HL-60/S4 treated with retinoic acid at 250 ng/mL for 4 days and 3 days (cell line): Measurements from ENCODE around the gene SLC29A1.

Experiments used
- in situ Hi-C: fragments of 300-500 bp; cut with MboI; formaldehyde crosslinking; loops from 2 replicates; pipeline ENCODE4 v1.7.0; 2022; ENCODE audit warnings: low sequenced_read_pairs

SLC29A1 gene

DNA sequence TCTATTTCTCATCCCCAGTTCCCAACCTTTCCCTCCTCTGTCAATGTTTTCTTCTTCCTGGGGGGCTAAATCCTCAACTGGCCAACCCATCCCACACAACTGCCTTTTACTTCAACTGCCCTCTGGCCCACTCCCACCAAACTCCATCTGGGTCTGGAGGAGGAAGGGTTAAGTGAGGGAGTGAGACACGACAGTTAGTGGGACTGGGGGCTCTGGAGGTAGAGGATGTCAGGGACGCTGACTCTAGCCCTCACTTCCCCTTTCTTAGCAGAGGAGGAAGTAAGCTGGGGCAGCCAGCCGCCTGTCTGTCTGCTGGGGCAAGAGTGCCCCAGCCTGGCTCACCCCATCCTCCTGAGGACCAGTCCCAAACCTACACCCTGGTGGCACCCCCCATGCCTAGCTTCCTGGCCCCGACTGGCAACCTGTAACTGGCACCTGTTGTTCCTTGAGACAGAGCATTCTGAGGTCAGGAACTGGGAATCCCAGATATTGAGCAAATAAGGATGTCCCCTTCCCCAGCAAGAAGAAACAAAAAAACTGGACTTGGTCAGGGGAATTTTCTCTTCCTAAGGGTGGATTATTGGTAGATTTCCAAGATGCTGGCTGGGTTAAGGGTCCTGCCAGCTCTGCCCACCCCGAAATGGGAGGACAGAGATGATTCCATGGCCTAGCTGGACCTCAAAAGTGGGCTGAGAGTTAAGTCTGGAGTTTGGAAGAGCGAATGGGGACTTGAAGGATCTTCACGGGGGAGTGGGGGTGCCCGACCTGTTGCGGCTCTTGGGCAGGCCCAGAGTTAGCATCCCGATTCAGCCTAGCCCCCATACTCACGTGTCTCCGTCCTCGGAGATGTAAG lies 41.0 kb downstream of the SLC29A1 start:
- in situ Hi-C loops: no loop called here

DNA sequence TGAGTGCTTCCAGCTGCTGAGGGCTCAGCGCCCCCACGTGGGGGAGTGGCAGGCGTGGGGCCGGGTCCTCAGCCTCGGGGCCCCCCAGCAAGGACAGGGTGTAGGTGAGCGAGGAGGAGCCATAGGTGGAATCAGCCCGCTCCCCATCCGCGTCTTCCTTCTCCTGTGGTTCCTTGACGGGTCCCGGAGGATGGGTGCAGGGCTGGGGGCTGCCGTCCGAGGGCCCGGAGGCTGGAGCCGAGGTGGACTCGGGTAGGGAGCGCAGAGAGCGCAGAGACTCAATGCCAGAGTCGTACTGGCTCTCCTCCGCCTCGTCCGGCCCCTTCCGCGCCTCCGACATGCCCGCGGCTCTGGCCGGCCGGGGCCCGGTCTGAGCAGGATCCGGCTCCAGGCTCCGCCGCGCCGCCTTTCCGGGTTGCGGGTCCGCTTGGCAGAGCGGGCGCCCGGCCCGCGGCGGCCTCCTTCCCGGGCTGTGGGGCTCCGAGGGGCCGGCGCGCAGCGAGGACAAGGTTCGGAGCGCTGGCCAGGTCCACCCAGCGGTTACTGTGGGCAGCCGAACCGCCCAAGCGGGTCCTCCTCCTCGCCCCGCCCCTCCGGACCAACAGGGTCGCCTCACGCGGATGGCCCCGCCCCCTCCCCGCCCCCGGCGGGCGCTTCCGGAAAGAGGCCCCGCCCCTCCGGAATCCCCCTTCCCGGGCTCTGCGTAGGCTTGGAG lies 41.8 kb downstream of the SLC29A1 start, which contains the start of gene NFKBIE:
Gene NFKBIE, minus strand, starts transcription at position 545 of the 715 bp plus-strand sequence. Its CDS starts 205 bp downstream, at position 340.
- in situ Hi-C loops: no loop called here

DNA sequence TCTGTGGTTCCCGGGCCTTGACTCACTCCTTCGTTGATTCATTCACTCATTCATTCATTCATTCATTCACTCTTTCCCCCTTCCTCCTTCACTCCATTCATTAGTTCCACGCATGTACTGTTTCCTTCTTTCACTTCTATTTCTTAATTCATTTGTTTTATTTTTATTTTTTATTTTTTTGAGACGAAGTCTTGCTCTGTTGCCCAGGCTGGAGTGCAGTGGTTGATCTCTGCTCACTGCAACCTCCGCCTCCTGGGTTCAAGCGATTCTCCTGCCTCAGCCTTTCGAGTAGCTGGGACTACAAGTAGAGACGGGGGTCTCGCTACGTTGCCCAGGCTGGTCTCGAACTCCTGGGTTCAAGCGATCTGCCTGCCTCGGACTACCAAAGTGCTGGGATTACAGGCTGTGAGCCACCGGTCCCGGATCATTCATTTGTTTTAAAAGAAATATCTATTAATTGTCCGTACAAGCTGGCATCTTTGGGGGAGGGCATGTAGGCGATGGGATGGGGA lies 42.4 kb downstream of the SLC29A1 start:
- in situ Hi-C loops: no loop called here

DNA sequence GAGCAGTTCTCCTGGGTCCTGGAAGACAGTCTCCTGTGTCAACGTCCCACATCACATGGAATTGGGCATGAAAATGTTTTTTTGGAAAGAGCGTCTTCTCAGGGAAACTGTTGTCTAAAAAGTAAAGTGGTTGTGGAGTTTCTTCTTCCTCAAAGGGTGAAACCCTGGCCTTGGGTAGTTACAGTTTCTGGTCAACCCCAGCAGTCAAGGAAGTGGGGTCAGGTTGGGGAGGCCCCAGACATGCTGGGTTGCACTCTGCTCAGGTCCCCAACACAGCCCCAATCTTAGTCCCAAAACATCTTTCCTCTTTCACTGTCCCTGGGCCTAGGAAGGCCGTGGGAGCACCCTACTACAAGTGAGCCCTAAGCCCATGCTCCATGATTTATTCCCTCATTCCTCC lies 43.0 kb downstream of the SLC29A1 start:
- in situ Hi-C loops: no loop called here

DNA sequence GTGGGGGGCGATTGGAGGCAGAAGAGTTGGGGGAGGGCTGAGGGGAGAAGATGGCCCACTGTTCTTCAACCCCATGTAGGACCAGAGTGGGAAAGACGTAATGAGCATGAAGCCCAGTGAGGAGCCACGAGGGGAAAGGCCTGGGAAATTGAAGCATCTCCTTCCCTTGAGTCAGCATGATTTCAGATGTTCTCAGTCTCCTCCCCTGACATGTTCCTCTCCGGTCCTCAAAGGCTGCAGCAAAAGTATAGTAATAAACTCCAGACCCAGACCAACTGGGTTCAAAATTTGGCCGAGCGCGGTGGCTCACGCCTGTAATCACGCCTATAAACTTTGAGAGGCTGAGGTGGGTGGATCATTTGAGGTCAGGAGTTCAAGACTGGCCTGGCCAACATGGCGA lies 43.9 kb downstream of the SLC29A1 start:
- in situ Hi-C loops: no loop called here

DNA sequence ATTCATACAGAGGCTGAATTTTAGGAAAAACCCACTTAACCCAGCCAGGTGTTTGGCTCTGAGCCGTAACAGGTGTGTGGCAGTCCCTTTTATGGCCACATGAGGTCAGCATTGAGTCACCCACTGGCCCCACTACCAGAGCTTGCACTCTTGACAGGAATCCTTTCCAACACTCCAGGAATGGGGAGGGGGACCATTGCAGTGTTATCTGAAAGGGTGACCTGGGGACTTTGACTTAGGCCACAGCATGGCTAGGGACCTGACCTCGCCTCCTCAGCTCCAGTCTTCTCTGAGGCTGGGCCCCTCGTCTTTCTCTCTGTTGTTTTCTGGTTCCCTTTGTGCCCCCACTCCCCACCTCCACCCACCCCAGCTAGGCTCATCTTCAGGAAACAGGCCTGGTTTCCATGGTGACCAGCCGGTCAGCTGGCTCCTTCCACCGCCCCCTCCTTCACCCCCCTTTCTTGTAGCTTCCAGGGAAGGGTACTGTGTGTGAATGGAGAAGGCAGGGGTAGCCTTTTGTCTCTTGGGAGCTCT lies 44.8 kb downstream of the SLC29A1 start:
- in situ Hi-C loops: no loop called here

DNA sequence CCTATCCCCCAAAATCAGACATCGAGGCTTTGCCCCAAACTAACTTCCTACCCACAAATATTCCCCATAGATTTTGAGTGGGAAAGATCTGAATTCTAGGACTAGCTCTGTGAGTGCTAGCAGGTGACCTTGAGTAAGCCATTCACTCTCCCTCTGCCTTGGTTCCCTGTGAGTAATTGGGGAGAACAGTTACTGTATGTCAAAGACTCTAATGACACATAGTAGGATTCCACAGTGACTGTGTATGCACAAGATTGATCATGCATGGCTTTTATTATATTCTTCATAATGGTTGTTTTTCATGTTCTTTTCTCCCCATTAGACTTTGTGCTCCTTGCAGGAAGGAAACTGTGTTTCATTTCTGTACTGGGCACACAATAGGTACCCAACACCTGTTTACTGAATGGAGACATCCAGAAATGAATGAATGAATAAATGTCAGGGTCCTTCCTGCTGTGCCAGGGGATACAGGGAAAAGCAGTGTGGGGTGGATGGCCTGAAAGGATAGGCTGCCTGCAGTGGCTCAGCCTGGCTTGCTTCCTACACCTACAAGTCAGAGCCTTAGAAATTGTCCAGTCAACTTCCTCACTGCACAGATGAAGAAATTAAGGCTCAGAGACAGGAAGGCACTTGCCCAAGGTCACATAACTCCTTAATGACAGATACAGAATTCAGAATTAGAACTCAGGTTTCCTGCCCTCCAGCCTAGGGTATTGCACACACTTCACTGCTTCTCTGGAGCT lies 46.0 kb downstream of the SLC29A1 start:
- in situ Hi-C loops: no loop called here

DNA sequence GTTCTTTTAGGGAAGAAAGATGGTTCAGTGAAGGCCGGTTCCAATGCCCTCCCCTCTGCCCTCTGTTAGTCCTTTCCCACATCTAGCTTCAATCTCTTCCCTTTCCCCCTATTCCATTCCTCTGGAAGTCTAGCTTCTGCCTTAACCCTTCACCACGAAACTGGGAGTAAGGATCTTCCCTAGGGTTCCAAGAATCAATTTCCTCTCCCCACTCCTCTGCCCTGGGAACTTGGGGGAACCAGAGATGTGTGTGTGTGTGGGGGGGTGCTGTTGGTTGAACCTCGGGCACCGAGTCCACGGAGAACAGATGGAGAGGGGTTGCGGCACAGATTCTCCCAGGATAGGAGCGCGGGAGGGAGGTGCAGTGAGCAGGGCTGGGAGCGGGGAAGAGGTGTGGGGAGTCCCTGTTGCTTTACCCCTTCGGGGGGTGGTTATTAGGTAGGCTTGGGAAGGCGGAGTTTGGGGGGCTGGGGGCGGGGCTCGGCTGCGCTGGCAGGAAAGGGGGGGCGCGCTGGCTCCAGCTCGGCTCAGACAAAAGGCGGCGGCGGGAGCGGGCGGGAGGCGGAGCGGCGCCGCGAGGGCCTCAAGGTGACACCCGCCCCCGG lies 46.6 kb downstream of the SLC29A1 start, which contains the start of gene TMEM151B:
Gene TMEM151B, plus strand, starts transcription at position 530 of the 605 bp plus-strand sequence. CDS start 293 bp downstream, outside the sequence.
- in situ Hi-C loops: no loop called here

DNA sequence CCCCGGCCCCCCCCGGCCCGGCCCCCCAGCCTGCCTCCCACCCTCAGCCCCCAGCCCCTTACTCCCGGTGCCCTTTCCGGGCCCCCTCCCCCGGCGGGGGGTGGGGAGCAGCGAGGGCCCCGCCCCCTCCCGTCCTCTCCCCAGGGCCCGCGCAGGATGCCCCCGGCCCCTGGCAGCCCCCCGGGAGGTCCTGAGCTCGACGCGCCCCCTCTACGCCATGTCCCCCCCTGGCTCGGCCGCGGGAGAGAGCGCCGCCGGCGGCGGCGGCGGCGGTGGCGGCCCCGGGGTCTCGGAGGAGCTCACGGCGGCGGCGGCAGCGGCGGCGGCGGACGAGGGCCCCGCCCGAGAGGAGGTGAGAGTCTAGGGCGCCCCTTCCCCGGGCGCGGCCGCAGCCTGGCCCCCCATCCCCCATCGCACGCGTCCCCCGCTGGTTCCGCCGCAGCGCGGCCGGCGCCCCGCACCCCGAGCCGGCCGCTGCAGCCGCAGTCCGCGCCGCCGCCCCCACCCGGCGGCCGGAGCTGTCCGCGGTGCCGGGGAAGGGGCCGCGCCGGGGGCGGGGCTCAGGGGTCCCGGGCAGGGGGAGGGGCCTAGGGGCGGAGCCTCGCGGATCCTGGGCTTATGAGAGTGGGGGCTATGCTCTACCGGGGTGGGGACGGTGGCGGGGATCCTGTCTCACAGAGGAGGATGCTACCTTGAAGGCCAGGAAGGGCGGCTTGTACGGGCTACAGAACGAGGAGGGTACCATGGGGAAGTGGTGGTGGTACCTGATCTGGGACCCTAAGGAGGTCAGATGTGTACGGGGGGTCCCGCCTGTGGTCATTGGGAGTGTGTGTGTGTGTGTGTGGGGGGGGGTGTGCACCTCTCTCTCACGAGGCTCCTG lies 47.4 kb downstream of the SLC29A1 start:
- in situ Hi-C loops: no loop called here

DNA sequence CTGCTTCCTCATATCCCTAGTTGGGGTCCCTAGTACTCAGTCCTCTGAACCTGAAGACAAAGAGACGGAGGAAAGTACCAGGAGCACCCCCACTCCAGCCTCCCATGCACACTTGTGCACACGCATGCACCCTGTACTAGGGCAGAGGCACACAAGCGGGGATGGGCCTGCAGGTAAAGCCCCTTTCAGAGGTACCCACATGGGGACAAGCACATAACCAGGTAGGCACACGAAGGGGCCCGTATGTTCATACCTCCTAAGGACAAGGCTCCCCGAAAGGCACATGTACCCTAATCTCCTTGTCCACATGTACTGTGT lies 48.0 kb downstream of the SLC29A1 start:
- in situ Hi-C loops: no loop called here

DNA sequence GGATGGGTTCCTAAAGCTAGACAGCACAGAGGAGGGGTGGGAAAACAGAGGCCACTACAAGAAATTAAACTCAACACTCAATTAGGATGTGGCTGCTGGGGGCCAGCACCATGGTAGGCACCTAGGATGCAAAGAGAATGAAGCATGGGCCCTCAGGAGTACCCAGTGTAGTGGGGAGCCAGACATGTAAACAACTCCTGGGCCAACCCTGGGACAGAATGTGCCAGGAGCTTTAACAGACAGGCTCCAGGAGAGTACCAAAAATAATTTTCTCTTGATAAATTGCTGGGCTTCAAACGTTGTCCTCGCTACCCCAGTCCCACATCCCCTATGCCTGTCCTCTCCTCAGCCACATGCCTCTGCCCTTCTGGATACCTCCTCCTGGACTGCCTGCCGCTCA lies 48.5 kb downstream of the SLC29A1 start:
- in situ Hi-C loops: no loop called here

DNA sequence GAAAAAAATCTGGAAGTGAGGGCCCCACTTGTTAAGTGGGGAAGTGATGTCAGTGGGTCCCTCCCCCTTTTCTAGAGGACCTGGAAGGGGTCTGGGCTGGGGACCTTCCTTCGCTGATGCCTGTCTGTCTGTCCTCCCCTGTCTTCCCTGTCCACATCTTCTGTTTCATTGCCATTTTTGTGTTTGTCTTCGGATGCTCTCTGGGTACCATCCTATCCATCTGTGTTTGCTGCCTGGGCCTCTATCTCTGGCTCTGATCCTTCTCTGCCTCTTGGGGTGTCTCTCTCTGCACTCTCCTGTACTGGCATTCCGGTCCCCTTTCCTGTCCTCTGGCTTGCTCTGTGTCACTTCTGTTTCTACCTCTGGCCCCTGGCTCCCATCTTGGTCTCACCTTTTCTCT lies 49.1 kb downstream of the SLC29A1 start:
- in situ Hi-C loops: no loop called here

DNA sequence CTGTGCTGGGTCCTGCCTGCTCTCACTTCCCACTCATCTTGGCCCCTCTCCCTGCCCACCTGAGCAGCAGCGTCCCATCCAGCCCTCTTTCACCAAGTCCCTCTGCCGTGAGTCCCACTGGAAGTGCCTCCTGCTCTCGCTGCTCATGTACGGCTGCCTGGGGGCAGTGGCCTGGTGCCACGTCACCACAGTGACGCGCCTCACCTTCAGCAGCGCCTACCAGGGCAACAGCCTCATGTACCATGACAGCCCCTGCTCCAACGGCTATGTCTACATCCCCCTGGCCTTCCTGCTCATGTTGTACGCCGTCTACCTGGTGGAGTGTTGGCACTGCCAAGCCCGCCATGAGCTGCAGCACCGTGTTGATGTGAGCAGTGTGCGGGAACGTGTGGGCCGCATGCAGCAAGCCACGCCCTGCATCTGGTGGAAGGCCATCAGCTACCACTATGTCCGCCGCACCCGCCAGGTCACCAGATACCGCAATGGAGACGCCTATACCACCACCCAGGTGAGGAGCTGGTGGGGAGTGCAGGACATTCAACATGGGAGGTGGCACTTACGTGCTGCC lies 49.7 kb downstream of the SLC29A1 start:
- in situ Hi-C loops: no loop called here

DNA sequence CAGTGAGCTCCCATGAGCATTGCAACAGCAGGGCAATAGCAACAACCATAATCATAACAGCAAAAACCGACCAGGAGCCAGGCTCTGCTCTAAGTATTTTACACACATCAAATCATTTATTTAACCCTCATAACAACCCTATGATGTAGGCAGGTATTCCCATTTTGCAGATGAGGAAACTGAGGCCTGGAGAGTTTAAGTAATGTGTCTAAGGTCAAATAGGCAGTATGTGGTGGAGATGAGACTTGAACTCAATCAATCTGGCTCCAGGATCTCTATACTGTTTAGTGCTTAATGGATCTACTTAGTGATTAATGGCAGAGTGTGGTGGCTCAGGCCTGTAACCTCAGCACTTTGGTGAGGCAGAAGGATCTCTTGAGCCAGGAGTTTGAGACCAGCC lies 50.2 kb downstream of the SLC29A1 start:
- in situ Hi-C loops: no loop called here

DNA sequence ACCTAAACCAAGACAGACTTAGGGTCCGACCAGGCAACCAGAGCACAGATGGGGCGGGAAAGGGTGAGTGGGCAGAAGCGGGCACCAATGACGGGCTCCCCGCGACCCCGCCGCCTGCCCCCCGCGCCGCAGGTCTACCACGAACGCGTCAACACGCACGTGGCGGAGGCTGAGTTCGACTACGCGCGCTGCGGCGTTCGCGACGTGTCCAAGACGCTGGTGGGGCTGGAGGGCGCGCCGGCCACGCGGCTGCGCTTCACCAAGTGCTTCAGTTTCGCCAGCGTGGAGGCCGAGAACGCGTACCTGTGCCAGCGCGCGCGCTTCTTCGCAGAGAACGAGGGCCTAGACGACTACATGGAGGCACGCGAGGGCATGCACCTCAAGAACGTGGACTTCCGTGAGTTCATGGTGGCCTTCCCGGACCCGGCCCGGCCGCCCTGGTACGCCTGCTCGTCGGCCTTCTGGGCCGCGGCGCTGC lies 51.9 kb downstream of the SLC29A1 start:
- in situ Hi-C loops: no loop called here

DNA sequence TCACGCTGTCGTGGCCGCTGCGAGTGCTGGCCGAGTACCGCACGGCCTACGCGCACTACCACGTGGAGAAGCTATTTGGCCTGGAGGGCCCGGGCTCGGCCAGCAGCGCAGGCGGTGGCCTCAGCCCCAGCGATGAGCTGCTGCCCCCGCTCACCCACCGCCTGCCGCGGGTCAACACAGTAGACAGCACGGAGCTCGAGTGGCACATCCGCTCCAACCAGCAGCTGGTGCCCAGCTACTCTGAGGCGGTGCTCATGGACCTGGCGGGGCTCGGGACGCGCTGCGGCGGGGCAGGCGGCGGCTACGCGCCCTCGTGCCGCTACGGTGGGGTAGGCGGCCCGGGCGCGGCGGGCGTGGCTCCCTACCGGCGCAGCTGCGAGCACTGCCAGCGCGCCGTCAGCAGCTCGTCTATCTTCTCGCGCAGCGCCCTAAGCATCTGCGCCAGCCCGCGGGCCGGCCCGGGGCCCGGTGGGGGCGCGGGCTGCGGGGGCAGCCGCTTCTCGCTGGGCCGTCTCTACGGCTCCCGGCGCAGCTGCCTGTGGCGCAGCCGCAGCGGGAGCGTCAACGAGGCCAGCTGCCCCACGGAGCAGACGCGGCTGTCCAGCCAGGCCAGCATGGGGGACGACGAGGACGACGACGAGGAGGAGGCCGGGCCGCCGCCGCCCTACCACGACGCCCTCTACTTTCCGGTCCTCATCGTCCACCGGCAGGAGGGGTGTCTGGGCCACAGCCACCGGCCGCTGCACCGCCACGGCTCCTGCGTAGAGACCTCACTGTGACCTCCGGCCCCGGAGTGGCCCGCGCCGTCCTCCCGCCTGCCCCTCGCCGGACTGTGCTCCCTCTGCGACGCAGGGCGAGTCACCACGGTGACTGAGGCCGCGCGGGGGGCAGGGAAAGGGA lies 52.6 kb downstream of the SLC29A1 start:
- in situ Hi-C loops: no loop called here

DNA sequence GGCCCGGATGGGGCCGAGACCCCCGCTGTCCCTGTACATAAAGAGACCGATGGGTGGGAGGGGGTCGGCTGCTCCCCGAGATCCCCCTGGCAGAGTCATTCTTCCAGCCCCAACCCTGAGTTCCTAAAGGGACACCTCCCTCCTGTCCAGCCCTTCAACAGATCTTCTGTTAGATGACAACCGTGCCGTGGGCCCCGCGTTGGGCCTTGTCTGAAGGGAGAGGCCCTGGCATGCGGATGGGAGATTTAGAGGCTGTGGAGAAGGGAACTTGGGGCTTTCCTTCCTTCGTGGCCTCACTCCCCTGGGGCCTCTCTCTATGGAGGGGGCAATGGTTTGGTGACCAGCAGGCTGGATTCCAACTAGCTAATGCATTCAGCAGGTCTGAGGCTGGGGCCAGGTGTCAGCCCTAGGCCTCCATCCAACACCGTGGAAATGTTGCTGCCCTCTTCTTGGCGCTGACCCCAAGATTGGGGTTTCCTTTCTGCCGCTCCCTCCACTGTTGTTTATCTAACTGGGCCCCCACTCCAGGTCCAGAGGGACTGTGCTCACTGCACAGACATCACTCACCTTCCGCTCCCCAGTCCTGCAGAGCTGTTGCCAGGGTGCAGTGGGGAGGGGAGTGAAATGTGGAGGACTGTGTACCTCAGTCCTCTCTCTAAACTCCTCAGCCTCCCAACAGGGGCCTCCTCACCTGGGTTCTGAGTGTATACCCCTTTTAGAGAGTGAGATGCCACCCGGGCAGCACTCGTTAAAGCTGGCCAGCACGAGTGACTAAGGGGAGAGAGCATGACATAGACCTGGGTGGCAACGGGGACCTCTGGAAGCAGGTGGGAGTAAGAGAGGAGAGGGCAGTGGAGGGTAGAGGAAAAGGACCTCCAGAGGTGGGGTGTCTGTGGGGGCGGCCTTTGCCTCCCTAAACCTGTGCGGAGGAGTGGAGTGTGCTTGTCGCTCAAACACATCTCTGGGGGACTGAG lies 53.6 kb downstream of the SLC29A1 start:
- in situ Hi-C loops: no loop called here
